Raji (cell line): Measurements from ENCODE around the gene APOL4.

ENCODE experiments used
- POLR2A ChIP-seq: IDR thresholded peaks from 2 replicates; pipeline ENCODE4 v1.6.1; 2011; ENCODE audit warnings: low read depth, low read length, control low read depth; ENCODE audit not compliant: insufficient read depth

APOL4 gene

GRCh38 chr22:36194385-36194784, 7.2 kb downstream of the APOL4 start:
- TF ChIP-seq POLR2A = no peak

GRCh38 chr22:36193577-36193976, 8.0 kb downstream of the APOL4 start:
- TF ChIP-seq POLR2A = no peak

- no peak for TF ChIP-seq POLR2A
These were observed 8.4 kb downstream of the APOL4 start for GRCh38 chr22:36193171-36193570.

- no peak for TF ChIP-seq POLR2A
These were observed 9.1 kb downstream of the APOL4 start for GRCh38 chr22:36192542-36192941.

- no peak for TF ChIP-seq POLR2A
These were observed 10.3 kb downstream of the APOL4 start for GRCh38 chr22:36191106-36191836.

GRCh38 chr22:36185828-36186624, 15.6 kb downstream of the APOL4 start:
- no peak for TF ChIP-seq POLR2A

- TF ChIP-seq POLR2A = no peak
These were observed 17.1 kb downstream of the APOL4 start for GRCh38 chr22:36184433-36185025.

GRCh38 chr22:36183446-36183845, 18.2 kb downstream of the APOL4 start:
- no peak for TF ChIP-seq POLR2A

- TF ChIP-seq POLR2A = no peak
These were observed 18.8 kb downstream of the APOL4 start for GRCh38 chr22:36182857-36183256.

GRCh38 chr22:36182056-36182455, 19.6 kb downstream of the APOL4 start:
- TF ChIP-seq POLR2A = no peak

GRCh38 chr22:36180928-36181327, 20.7 kb downstream of the APOL4 start:
- no peak for TF ChIP-seq POLR2A

- TF ChIP-seq POLR2A = no peak
These were observed 21.4 kb downstream of the APOL4 start for GRCh38 chr22:36180038-36180880.

GRCh38 chr22:36177160-36177559, 24.4 kb downstream of the APOL4 start:
- TF ChIP-seq POLR2A = no peak

- no peak for TF ChIP-seq POLR2A
These were observed 25.7 kb downstream of the APOL4 start for GRCh38 chr22:36175892-36176291.

GRCh38 chr22:36171941-36172340, 29.7 kb downstream of the APOL4 start:
- no peak for TF ChIP-seq POLR2A

- no peak for TF ChIP-seq POLR2A
These were observed 34.9 kb downstream of the APOL4 start for GRCh38 chr22:36166518-36167220.
